Measurements from ENCODE around the gene ZWILCH.

Gene ZWILCH

GRCh38 chr15:66590435-66590834, 85.3 kb downstream of the ZWILCH start:
- Histone ChIP-seq H3K79me2 (ENCODE audit: low read length) (no peaks in the 10 kb centered on the region), H3K9ac (ENCODE audit: low read length) (no peak overlapping the region), H3K4me3 (ENCODE audit: low read length) (no peak overlapping the region), H4K20me1 (ENCODE audit: insufficient read depth, low read length) (no peaks in the 10 kb centered on the region), H3K4me1 (ENCODE audit: low read length) (no peaks in the 10 kb centered on the region), H3K9me2 (replicated peaks; ENCODE audit: insufficient read depth, low read length) (no peaks in the 10 kb centered on the region), H3K27ac (ENCODE audit: low read length) (no peak overlapping the region), H3K4me2 (ENCODE audit: low read depth, low read length) (no peak overlapping the region), H3K36me3 (replicated peaks; ENCODE audit: insufficient read depth, low read length) (no peaks in the 10 kb centered on the region), H3K9me3 (replicated peaks; ENCODE audit: insufficient read depth, low read length) (no peaks in the 10 kb centered on the region), H3K27me3 (replicated peaks; ENCODE audit: insufficient read depth, low read length) (no peaks in the 10 kb centered on the region), H3F3A (ENCODE audit: insufficient read depth, low read length) (no peaks in the 10 kb centered on the region), H2AFZ (ENCODE audit: low read length) (no peak overlapping the region)
- DNase-seq: no peak
- TF ChIP-seq EZH2 (optimal IDR thresholded peaks at IDR 0.05; ENCODE audit: low read depth, low read length): no peak
- no peak for TF ChIP-seq EZH2phosphoT487 (IDR thresholded peaks at IDR 0.05; ENCODE audit: low read length)
- no peak for TF ChIP-seq CTCF (IDR thresholded peaks at IDR 0.05; ENCODE audit: low read length)

- TF ChIP-seq EZH2phosphoT487 (IDR thresholded peaks at IDR 0.05; ENCODE audit: low read length) (no peak), CTCF (IDR thresholded peaks at IDR 0.05; ENCODE audit: low read length) (no peak), EZH2 (optimal IDR thresholded peaks at IDR 0.05; ENCODE audit: low read depth, low read length) (no peak)
- no peak overlapping the region for H2AFZ ChIP-seq (ENCODE audit: low read length)
- H3K4me3 ChIP-seq (ENCODE audit: low read length): no peak overlapping the region
- no peaks in the 10 kb centered on the region for H4K20me1 ChIP-seq (ENCODE audit: insufficient read depth, low read length)
- no peaks in the 10 kb centered on the region for H3K36me3 ChIP-seq (replicated peaks; ENCODE audit: insufficient read depth, low read length)
- H3K27me3 ChIP-seq (replicated peaks; ENCODE audit: insufficient read depth, low read length): no peaks in the 10 kb centered on the region
- H3K79me2 ChIP-seq (ENCODE audit: low read length): no peaks in the 10 kb centered on the region
- H3F3A ChIP-seq (ENCODE audit: insufficient read depth, low read length): no peaks in the 10 kb centered on the region
- H3K4me2 ChIP-seq (ENCODE audit: low read depth, low read length): no peak overlapping the region
- no peak for DNase-seq
- H3K9me2 ChIP-seq (replicated peaks; ENCODE audit: insufficient read depth, low read length): no peaks in the 10 kb centered on the region
- H3K27ac ChIP-seq (ENCODE audit: low read length): no peak overlapping the region
- no peaks in the 10 kb centered on the region for H3K4me1 ChIP-seq (ENCODE audit: low read length)
- no peaks in the 10 kb centered on the region for H3K9me3 ChIP-seq (replicated peaks; ENCODE audit: insufficient read depth, low read length)
- no peak overlapping the region for H3K9ac ChIP-seq (ENCODE audit: low read length)
Observed at GRCh38 chr15:66591322-66591862, 86.3 kb downstream of the ZWILCH start.

GRCh38 chr15:66592505-66593218, 87.5 kb downstream of the ZWILCH start:
- no peak for DNase-seq
- Histone ChIP-seq H4K20me1 (ENCODE audit: insufficient read depth, low read length) (no peaks in the 10 kb centered on the region), H3K4me1 (ENCODE audit: low read length) (no peaks in the 10 kb centered on the region), H2AFZ (ENCODE audit: low read length) (no peak overlapping the region), H3K27ac (ENCODE audit: low read length) (no peak overlapping the region), H3K27me3 (replicated peaks; ENCODE audit: insufficient read depth, low read length) (no peaks in the 10 kb centered on the region), H3K36me3 (replicated peaks; ENCODE audit: insufficient read depth, low read length) (no peaks in the 10 kb centered on the region), H3K4me3 (ENCODE audit: low read length) (no peak overlapping the region), H3K79me2 (ENCODE audit: low read length) (no peaks in the 10 kb centered on the region), H3F3A (ENCODE audit: insufficient read depth, low read length) (no peaks in the 10 kb centered on the region), H3K9ac (ENCODE audit: low read length) (no peak overlapping the region), H3K9me2 (replicated peaks; ENCODE audit: insufficient read depth, low read length) (no peaks in the 10 kb centered on the region), H3K4me2 (ENCODE audit: low read depth, low read length) (no peak overlapping the region), H3K9me3 (replicated peaks; ENCODE audit: insufficient read depth, low read length) (no peaks in the 10 kb centered on the region)
- TF ChIP-seq EZH2 (optimal IDR thresholded peaks at IDR 0.05; ENCODE audit: low read depth, low read length): no peak
- no peak for TF ChIP-seq CTCF (IDR thresholded peaks at IDR 0.05; ENCODE audit: low read length)
- TF ChIP-seq EZH2phosphoT487 (IDR thresholded peaks at IDR 0.05; ENCODE audit: low read length): no peak
